Ramos (cell line): ENCODE measurements around the gene PPIL1.

Experiments used
- in situ Hi-C: fragments of 300-500 bp; cut with MboI; formaldehyde crosslinking; loops from one replicate; pipeline ENCODE4 v1.14.3; 2022; ENCODE audit warnings: low sequenced_read_pairs; ENCODE audit not compliant: unreplicated experiment

The PPIL1 gene

DNA sequence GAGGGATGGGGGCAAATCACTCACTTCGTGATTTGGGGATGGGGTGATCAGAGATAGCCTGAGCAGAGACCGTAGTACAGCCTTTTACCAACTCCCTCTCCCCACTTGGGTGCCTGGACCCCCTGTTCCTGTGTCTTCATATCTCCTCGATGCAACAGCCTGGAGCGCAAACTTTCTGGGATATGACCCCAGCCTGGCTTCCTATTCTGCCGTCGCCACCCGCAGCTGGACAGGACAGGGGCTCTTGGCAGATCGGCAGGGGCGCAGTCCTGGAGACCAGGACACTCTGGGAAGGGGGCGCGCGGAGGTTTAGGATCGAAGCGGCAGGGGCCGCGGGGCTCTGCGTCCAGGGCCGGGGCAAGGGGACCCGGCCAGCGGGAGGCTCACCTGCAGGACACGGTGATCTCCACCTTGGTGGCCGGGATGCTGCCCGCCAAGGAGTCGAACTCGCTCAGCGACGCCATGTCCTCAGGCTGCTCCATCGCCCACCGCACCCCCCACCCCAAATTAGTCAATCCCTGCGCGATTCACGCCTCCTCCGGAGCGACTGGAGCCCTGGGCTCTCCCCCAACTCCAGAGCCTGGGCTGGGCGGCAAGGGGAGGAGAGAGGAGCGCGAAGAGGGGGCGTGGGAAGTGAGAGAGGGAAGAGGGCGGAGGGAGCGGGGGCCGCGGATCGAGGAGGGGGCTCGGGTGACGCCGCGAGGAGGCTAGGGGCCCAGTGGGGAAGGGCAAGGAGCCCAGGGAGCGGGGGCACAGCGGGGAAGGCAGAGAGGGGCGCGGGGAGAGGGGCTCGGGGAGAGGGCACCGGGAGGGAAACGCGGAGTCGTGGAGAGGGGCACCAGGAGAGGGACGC is 35.5 kb downstream of the PPIL1 start, which contains the start of gene CPNE5:
CPNE5 (minus strand) TSS at position 549 of the 853 bp plus-strand sequence; CDS start at position 482, 67 bp downstream.
- in situ Hi-C loops = no loop called here

DNA sequence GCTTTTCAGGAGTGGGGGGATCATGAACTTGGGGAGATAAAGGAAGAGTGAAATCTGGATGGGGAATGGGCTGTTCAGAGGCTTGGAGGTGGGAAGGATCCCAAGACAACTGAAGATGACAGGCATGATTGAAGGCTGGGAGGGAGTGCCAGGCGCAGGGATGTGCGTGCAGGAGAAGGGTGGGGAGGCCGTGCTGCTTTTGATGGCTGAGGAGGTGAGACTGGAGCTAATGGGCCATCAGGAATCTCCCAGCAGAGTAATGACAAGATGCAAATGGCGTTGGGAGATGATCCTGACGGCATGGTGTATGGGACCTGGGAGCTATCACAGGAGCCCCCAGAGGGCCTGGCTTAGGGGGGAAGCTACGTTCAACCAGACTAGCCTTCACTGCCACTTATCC is 36.9 kb downstream of the PPIL1 start:
- in situ Hi-C loops = no loop called here

DNA sequence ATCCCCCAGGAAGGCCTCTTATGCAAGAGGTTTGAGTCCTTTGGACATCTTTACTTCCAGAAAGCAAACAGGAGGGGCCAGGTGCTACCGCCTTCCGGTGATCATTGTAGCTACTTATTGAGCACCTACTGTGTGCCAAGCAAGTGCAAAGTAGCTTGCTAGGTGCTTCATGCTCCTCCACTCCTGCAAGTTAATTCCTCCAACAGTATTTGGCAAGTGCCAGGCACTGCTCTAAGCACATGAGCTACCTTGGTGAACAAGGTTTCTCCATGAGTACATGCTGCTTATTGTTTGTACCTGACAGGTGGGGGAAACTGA is 37.6 kb downstream of the PPIL1 start:
- in situ Hi-C loops = no loop called here

DNA sequence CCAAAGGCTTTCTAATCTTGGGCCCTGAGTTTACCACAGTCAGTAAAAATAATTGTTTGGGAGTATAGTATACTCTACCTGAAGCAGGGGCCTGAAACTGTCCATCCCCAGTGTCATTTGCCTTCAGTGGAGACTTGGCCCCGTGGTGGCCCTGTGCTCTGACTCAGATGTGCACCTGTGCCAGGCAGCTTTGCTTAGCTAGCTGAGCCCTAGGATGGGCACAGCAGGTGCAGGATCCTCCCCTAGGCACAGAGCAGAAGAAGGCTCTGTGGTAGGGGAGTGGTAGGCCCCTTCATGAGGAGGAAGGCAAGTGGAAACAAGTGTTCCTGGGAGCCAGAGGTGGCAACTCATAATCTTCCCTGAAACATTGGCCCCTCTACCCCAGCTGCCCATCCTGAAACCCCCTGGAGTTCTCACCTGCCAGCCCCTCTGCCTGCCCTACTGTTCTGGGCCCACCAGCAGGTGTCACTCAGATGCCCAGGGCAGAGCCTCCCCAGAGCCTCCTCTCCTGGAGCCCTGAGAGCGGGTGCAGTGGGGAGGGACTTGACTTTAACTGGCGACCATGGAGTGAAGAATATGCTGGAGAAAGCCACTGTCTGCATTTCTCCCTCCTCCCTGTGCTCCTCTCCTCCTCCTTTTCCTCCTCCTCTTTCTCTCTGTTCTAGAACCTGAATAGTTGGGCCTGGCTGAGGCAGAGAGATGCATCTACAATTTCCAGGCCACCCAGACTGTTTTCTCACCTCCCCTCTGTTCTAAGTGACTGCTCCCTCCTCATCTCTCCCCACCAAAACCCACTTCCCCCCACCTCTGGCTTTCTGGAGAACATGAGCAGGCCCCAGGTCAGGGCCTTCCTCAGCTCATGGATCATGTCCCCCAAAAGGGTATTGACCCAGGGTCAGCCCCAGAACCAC is 38.2 kb downstream of the PPIL1 start:
- in situ Hi-C loops = no loop called here

DNA sequence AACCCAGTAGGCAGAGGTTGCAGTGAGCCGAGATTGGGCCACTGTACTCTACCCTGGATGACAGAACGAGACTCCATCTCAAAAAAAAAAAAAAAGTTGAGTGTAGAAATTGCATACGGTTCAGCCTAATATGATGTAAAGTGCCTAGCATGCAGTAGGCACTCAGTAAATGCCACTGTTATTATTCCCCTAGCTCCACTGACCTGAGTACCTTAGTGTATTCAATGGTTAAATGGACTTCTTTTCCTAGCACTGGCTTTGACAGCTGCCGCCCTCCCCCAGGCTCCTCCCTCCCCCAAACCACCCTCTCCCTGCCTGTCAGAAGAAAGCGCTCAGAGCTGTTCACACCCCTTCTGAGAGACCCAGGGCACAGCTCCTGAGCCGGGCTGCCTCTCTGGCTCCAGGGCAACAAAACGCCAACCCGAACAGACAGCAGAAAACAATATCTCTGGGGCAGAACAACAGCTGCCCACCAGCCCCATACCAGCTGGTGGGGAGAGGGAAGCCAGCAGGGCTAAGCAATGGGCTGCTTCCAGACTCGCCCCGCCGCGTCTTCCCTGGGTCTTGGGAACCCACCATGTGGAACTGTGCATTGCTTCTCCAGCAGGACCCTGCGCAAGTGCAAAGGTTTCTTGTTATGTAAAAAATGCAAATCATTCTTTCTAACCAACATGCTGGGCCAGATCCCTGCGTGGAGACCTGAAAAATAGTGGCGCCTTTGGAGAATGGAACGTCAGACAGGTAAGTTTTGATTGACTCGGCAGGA is 39.8 kb downstream of the PPIL1 start:
- in situ Hi-C loops = no loop called here

DNA sequence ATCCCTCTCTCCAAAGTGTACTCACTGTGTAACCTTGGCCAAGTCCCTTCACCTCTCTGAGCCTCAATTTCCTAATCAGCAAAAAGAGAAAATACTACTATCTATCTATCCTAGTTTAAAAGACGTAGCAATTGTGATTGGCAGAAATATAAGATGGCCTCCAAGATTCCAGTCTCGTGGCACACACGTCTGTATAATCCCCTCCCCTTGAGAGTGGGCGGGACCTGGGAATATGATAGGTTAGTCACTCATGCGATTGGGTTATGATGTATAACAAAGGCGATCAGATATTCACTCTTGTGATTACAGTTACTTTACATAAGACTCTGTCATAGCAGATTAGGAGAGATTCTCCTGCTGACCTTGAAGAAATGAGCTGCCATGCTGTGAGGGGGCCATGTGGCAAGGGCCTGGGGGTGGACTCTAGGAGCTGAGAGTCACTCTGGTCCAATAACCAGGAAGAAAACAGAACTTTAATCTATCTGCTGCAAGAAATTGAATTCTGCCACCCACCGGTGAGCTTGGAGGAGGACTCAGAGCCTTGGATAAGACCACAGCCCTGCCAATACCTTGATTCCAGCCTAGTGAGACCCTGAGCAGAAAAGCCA is 41.3 kb downstream of the PPIL1 start:
- in situ Hi-C loops = no loop called here

DNA sequence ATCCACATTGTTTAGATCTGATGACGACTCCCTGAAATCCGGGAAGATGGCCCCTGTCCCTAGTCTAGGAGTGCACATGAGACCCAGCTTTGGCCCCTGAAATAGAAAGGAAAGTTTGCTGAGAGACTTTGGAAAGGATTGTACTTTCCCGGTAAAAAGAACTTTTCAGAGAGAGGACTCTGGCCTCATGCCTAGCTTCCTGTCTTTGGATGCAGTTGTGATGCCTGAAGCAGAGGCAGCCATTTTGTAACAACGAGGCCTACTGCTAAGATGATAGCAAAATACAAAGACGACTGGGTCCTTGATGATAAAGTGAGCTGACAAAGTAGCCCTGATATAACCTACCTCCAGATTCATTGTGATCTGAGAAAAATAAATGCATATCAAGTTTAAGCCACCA is 42.3 kb downstream of the PPIL1 start:
- in situ Hi-C loops = no loop called here

DNA sequence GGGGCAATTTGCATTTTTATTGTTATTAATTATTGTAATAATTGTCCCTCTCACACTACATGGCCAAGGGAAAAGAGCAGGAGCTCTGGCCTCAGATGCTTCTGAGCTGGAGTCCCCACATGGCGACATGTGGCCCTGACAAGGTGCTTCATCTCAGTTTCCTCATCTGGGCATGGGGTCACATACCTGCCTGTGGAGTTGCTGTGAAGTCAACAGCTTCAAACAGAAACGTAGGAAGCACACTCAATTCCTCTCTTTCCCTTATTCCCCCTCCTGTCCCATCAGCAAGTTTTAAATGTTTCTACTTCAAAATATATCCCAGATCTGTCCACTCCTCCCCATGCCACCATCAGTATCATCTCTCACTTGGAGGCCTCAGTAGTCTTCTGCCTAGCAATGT is 44.0 kb downstream of the PPIL1 start:
- in situ Hi-C loops = no loop called here

DNA sequence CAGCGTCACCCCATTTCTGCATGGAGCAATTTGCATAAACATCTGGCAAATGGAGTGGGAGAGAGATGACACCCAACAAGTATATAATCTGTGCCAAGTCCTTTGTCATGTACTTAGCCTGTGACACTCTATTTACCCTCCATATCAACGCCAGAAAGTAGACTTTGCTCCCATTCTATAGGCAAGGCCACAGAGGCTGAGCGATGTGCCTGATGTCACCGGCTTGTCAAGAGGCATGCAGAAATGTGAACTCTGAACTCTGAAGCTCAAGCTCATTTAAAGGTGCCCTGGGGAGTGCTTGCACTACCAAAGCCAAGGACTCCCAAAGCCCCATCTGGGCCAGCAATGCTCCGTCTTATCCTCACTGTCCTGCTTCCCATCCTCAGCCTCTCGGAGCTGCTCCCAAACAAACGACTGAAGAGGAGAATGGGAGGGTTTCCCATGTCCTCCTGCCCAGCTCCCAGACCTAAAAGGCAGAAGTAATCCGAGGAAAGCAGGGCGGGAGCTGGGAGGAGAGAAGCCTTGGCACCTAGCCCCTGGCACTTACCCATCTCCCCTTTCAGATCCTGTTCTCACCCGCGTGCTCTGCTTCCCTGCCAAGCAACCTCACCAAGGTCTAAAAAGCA is 44.6 kb downstream of the PPIL1 start:
- in situ Hi-C loops = no loop called here

DNA sequence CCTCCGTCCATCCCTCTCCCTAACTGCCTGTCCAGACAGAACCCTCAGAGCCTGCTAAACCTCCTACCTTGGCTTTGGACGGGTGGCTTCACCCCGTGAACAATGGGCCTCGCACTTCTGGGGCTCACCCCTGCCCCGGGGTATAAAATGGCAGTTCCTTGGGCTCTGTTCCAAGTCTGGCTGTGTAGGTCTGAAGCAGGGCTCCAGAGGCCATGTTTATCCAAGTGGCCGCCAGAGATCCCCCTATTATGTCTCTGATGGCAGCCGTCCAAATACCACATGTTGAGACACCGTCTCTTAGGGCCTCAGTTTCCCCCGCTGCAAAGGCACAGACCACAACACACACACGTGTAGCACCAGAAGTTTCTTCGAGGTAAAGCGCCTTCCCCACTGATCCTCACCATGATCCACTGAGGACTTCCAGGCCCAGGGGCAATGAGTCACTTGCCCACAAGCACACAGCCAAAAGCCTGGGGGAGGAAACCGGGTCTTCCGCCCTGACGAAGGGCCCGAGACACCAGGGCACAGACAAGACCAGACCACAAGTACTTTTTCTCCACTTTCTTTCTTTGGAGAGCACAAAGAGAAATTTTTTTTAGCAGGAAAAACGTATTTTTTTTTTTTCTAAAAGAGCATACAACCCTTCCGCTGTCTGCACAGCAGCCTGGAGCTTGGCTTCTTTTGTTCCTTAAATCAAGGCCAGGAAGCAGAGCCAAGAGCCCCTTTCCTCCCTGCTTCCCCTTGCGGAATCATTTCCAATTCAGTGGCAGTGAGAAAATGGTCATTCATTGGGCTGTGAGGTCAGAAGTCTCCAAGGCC is 47.1 kb downstream of the PPIL1 start:
- in situ Hi-C loops = no loop called here

DNA sequence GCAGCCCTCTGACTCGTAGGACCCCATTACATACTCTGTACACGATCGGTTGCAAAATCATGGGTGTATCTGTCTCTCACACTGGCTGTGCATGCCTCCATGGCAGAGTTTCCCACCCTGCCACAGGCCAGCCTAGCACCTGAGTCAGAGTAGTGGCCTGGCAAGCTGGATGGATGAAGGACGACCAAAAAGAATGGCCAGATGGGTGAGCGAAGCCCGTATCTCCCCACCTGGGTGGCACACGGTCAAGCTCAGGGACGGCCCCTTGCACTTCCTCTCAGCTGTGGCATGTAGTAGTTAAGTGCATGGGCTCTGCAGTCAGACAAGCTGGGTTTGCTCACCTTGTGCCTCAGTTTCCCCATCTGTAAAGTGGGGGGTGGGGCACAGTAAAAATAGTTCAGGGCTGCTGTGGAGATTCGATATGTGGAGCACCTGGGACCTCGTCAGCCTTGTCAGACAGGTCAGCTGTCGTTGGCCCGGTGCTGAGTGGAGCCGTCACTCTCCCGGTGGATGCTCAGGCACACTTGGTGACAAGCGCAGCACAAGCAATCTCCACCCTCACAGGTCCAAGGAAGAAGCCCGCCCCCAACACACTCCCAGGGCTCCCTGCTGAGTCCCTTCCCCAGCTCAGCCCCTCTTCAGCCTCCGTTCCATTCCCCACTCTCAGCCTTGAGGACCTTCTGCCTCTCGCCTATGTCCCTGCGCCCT is 47.9 kb downstream of the PPIL1 start:
- in situ Hi-C loops = no loop called here

DNA sequence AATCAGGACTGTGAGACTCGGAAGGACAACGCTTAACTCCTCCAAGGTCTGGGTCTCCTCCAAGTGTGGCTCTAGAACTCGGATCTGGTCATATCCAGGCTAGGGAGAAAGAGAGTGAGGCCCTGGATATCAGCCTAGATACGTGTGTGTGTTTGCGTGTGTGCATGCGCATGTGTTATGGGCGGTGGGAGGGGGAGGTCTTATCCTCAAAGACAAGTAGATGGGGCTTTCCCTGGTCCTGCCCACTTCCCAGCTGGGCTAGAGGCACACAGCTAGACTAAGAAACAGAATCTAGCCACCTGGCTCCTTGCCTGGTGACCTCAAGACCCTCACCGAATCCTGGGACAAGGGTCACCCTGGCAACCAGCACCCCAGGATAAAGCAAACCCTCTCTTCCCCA is 48.6 kb downstream of the PPIL1 start:
- in situ Hi-C loops = no loop called here

DNA sequence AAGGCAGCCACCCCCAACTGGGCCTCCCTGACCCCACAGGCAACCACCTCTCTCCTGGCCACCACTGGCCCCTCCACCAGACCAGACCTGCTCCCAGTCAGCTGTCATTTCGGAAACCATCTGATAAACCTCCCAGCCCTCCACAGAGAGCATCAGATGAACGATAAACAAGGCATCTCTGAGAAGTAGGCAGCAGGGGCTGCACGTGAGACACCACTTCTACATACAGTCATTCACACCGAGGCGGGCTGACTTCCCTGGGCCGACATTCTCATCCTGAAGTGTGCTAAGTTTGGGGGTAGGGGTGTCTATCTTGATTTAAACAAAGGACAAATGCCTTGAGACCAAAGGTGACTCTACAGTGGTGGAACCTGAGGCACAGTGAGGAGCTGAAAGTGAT is 49.2 kb downstream of the PPIL1 start:
- in situ Hi-C loops = no loop called here

DNA sequence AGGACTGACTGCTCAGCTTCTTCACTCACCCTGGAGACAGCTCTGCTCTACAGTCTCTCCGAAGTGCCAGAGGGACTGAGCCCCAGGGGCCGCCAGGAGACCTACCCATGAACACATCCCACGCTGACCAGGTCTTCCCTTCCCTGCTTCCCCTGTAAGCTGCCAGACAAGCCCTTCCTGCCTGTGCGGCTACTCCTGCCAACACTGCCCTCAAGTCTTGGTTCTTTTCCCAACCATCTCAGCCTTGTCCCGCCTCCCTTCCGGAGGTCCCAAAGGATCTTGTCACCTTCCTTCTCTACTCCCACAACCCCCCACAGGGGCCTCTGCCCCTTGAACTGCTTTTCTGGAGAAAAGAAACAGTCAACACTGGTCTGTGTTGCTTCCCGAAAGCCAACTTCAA is 50.4 kb downstream of the PPIL1 start:
- in situ Hi-C loops = no loop called here

DNA sequence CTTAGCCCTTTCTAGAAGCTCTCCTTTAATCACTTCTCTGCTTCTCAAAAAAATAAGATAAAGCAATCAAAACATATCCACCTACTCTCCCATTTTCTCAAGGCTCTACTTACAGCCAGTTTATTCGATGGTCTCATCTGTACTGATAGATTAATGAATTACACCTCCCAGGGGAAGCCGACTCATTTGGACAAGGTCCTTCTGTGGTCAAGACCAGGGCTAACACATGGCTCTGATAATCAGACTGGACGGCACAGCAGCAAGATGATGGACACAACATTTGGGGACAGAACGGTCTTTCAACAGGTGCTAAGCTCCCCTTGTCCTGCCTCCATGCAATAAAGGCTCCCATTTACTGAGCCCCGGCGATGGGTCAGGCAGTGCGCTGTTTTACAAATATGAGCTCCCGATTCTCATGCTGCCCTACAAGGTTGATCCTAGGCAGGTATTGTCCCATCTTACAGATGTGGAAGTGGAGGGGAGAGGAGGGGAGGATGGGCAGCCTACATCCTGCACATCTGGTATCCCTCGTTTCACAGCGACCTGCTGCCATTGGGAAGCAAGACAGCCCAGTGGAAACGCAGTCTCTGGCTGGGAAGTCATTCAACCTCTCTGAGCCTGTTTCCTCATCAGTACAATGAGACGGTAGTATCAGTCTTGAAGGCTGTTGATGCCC is 51.0 kb downstream of the PPIL1 start:
- in situ Hi-C loops = no loop called here

DNA sequence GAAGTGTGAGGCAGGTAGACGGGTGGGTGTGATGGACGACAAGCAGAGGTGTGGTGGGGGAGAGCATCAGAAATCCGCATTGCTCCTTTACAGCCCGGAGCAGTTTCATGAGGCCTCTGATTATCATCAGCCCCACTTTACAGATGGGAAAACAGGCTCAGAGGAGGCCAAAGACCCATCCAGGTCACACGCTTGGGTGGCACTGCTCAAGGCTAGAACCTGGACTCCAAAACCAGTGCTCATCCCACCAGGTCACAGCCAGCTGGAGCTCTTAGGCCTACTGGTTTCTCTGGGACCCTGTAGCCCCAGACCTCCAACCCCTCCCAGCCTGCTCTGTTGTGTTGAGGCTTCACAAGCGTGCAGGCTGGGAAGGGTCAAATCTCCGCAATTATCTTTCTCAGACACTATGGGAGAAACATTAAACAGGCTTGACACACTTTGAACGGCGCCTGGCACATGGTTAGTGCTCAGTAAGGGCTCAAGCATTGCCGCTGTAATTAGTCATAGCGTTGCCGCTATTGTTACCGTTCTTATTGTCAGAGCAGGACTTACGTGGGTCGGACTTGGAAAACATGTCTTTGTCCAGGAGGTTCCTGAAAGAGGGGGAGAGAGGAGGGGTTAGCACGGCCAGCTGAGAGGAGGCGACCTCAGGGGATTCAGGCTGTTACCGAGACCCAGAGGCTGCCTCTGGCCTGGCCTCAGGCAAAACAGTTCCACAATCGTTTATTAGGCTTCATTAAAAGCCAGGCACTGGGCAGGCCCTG is 51.9 kb downstream of the PPIL1 start:
- in situ Hi-C loops = no loop called here
